Measurements from ENCODE around the gene AMDHD1. TPM values are rescaled to one million over a fixed set of nuclear protein-coding genes. Genes with fewer than 3 reads are reported as not detected.

The AMDHD1 gene
- 1 to 10 TPM; 1.8 to 2.3 TPM for total RNA-seq
- under 1 TPM in 1 of 2 donors, not detected in 1; 0.29 TPM for polyA plus RNA-seq

GRCh38 chr12:95943330-95943842 is at the start of gene AMDHD1:
AMDHD1 (plus strand) TSS chr12:95943331; CDS start chr12:95943399, 68 bp downstream.
- POLR2A ChIA-PET (ENCODE audit: partially characterized antibody): interaction anchor here (0.7 to 3.4 kb wide), 11 partner anchors 9 to 963 kb away, joined by 3 to 21 read pairs (median 6); partner anchors contain the start of genes CDK17, LTA4H, METAP2 and NEDD1
- Mint-ChIP-seq H3K27me3 (no peaks in the 10 kb centered on the region), H3K4me3 (peak within 1 kb of the TSS; percentile 92 to 97 (median 95)), H3K9me3 (no peaks in the 10 kb centered on the region), H3K27ac (peak within 1 kb of the TSS; percentile 86 to 97 (median 93)), H3K4me1 (peaks cover 5 to 12% (median 7%) of the 10 kb centered on the region in 4 donors), H3K36me3 (peaks cover 0 to 5% of the 10 kb centered on the region in 2 donors)
- no peaks in the 10 kb centered on the region for H3K9me3 ChIP-seq (ENCODE audit: control insufficient read depth in 1 of 2, low read length in 2 of 2)
- H3K4me3 ChIP-seq (ENCODE audit: low read length in 2 of 2): peak within 1 kb of the TSS; percentile 69 to 92
- peak within 1 kb of the TSS; percentile 70 for H3K27ac ChIP-seq (ENCODE audit: low read depth, low read length)
- H3K4me1 ChIP-seq (ENCODE audit: insufficient read depth, low read length): peaks cover 12% of the 10 kb centered on the region
- DNase-seq: peak; percentile 58 to 70 (median 64)
- no peaks in the 10 kb centered on the region for H3K36me3 ChIP-seq (ENCODE audit: insufficient read depth, low read length)
- CTCF ChIA-PET (ENCODE audit: partially characterized antibody): interaction anchor here (0.9 to 4.4 kb wide), 9 partner anchors 9 to 84 kb away, joined by 3 to 34 read pairs (median 5); partner anchors contain the start of gene HAL
- no peaks in the 10 kb centered on the region for H3K27me3 ChIP-seq (ENCODE audit: insufficient read depth, low read length)
- intact Hi-C loops (cut with micrococcal nuclease): loop anchor here (1.0 to 2.0 kb wide), 5 partner anchors 25 to 963 kb away; partner anchors contain the start of genes FGD6, LTA4H, NEDD1 and SNRPF

- Histone ChIP-seq H3K4me1 (ENCODE audit: insufficient read depth, low read length) (no peaks in the 10 kb centered on the region), H3K4me3 (ENCODE audit: low read length in 2 of 2) (no peak overlapping the region), H3K27me3 (ENCODE audit: insufficient read depth, low read length) (no peaks in the 10 kb centered on the region), H3K27ac (ENCODE audit: low read depth, low read length) (no peak overlapping the region), H3K9me3 (ENCODE audit: control insufficient read depth in 1 of 2, low read length in 2 of 2) (no peaks in the 10 kb centered on the region), H3K36me3 (ENCODE audit: insufficient read depth, low read length) (no peaks in the 10 kb centered on the region)
- Mint-ChIP-seq H3K27me3 (peaks cover 15 to 17% of the 10 kb centered on the region in 2 donors), H3K9me3 (peaks cover 0 to under 1% (median 0%) of the 10 kb centered on the region in 8 donors), H3K27ac (no peak overlapping the region), H3K36me3 (no peaks in the 10 kb centered on the region), H3K4me3 (no peak overlapping the region), H3K4me1 (no peaks in the 10 kb centered on the region)
- ChIA-PET POLR2A (ENCODE audit: partially characterized antibody) (no interaction called here), CTCF (ENCODE audit: partially characterized antibody) (interaction anchor here (2.3 kb wide), 1 partner anchor 20 kb away, joined by 7 read pairs; no protein-coding TSS in a partner anchor)
- no peak for DNase-seq
- intact Hi-C loops (cut with micrococcal nuclease): no loop called here
Measured at GRCh38 chr12:95896846-95897245, 46.3 kb upstream of the AMDHD1 start.

GRCh38 chr12:95898081-95898480 is 45.0 kb upstream of the AMDHD1 start:
- ChIA-PET CTCF (ENCODE audit: partially characterized antibody) (no interaction called here), POLR2A (ENCODE audit: partially characterized antibody) (no interaction called here)
- Mint-ChIP-seq H3K4me1 (no peaks in the 10 kb centered on the region), H3K27me3 (peaks cover 17 to 22% of the 10 kb centered on the region in 2 donors), H3K9me3 (peaks cover 0 to 6% (median 1%) of the 10 kb centered on the region in 8 donors), H3K4me3 (no peak overlapping the region), H3K36me3 (no peaks in the 10 kb centered on the region), H3K27ac (no peak overlapping the region)
- no peak overlapping the region for H3K27ac ChIP-seq (ENCODE audit: low read depth, low read length)
- no peak overlapping the region for H3K4me3 ChIP-seq (ENCODE audit: low read length in 2 of 2)
- H3K4me1 ChIP-seq (ENCODE audit: insufficient read depth, low read length): no peaks in the 10 kb centered on the region
- no peaks in the 10 kb centered on the region for H3K27me3 ChIP-seq (ENCODE audit: insufficient read depth, low read length)
- DNase-seq: no peak
- no peaks in the 10 kb centered on the region for H3K9me3 ChIP-seq (ENCODE audit: control insufficient read depth in 1 of 2, low read length in 2 of 2)
- no peaks in the 10 kb centered on the region for H3K36me3 ChIP-seq (ENCODE audit: insufficient read depth, low read length)
- intact Hi-C loops (cut with micrococcal nuclease): no loop called here

GRCh38 chr12:95908573-95908972 is 34.6 kb upstream of the AMDHD1 start:
- Mint-ChIP-seq H3K4me3 (no peak overlapping the region), H3K27me3 (peaks cover 15 to 17% of the 10 kb centered on the region in 2 donors), H3K9me3 (peaks cover 0 to 3% (median under 1%) of the 10 kb centered on the region in 8 donors), H3K4me1 (no peaks in the 10 kb centered on the region), H3K36me3 (no peaks in the 10 kb centered on the region), H3K27ac (no peak overlapping the region)
- Histone ChIP-seq H3K4me3 (ENCODE audit: low read length in 2 of 2) (no peak overlapping the region), H3K4me1 (ENCODE audit: insufficient read depth, low read length) (no peaks in the 10 kb centered on the region), H3K27ac (ENCODE audit: low read depth, low read length) (no peak overlapping the region), H3K9me3 (ENCODE audit: control insufficient read depth in 1 of 2, low read length in 2 of 2) (no peaks in the 10 kb centered on the region), H3K36me3 (ENCODE audit: insufficient read depth, low read length) (no peaks in the 10 kb centered on the region), H3K27me3 (ENCODE audit: insufficient read depth, low read length) (no peaks in the 10 kb centered on the region)
- intact Hi-C loops (cut with micrococcal nuclease): no loop called here
- POLR2A ChIA-PET (ENCODE audit: partially characterized antibody): no interaction called here
- no peak for DNase-seq
- CTCF ChIA-PET (ENCODE audit: partially characterized antibody): interaction anchor here (1.0 to 1.2 kb wide), 2 partner anchors 8 to 10 kb away, joined by 3 to 5 read pairs; no protein-coding TSS in a partner anchor

- no peaks in the 10 kb centered on the region for H3K27me3 ChIP-seq (ENCODE audit: insufficient read depth, low read length)
- no peaks in the 10 kb centered on the region for H3K36me3 ChIP-seq (ENCODE audit: insufficient read depth, low read length)
- Mint-ChIP-seq H3K9me3 (no peaks in the 10 kb centered on the region), H3K27ac (no peak overlapping the region), H3K27me3 (peaks cover 12 to 15% of the 10 kb centered on the region in 2 donors), H3K4me1 (no peaks in the 10 kb centered on the region), H3K36me3 (no peaks in the 10 kb centered on the region), H3K4me3 (no peak overlapping the region)
- H3K27ac ChIP-seq (ENCODE audit: low read depth, low read length): no peak overlapping the region
- intact Hi-C loops (cut with micrococcal nuclease): no loop called here
- H3K4me3 ChIP-seq (ENCODE audit: low read length in 2 of 2): no peak overlapping the region
- DNase-seq: no peak
- H3K9me3 ChIP-seq (ENCODE audit: control insufficient read depth in 1 of 2, low read length in 2 of 2): no peaks in the 10 kb centered on the region
- POLR2A ChIA-PET (ENCODE audit: partially characterized antibody): no interaction called here
- CTCF ChIA-PET (ENCODE audit: partially characterized antibody): interaction anchor here (3.6 kb wide), 1 partner anchor 89 kb away, joined by 21 read pairs; no protein-coding TSS in a partner anchor
- H3K4me1 ChIP-seq (ENCODE audit: insufficient read depth, low read length): no peaks in the 10 kb centered on the region
Measured at GRCh38 chr12:95909871-95910270, 33.3 kb upstream of the AMDHD1 start.

GRCh38 chr12:95918194-95918993 is 24.7 kb upstream of the AMDHD1 start:
- CTCF ChIA-PET (ENCODE audit: partially characterized antibody): interaction anchor here (0.7 to 6.1 kb wide), 17 partner anchors 10 to 598 kb away, joined by 3 to 196 read pairs (median 4); partner anchors contain the start of genes AMDHD1, CCDC38 and HAL
- Mint-ChIP-seq H3K4me3 (no peak overlapping the region), H3K4me1 (no peaks in the 10 kb centered on the region), H3K27me3 (no peaks in the 10 kb centered on the region), H3K27ac (no peak overlapping the region), H3K9me3 (peaks cover 0 to 6% (median 0%) of the 10 kb centered on the region in 8 donors), H3K36me3 (no peaks in the 10 kb centered on the region)
- H3K27ac ChIP-seq (ENCODE audit: low read depth, low read length): no peak overlapping the region
- no peaks in the 10 kb centered on the region for H3K36me3 ChIP-seq (ENCODE audit: insufficient read depth, low read length)
- intact Hi-C loops (cut with micrococcal nuclease): loop anchor here (1.0 to 2.0 kb wide), 2 partner anchors 25 to 598 kb away; partner anchors contain the start of gene AMDHD1
- H3K9me3 ChIP-seq (ENCODE audit: control insufficient read depth in 1 of 2, low read length in 2 of 2): no peaks in the 10 kb centered on the region
- H3K27me3 ChIP-seq (ENCODE audit: insufficient read depth, low read length): no peaks in the 10 kb centered on the region
- DNase-seq: peak; percentile 44 to 61 (median 57)
- H3K4me1 ChIP-seq (ENCODE audit: insufficient read depth, low read length): no peaks in the 10 kb centered on the region
- POLR2A ChIA-PET (ENCODE audit: partially characterized antibody): interaction anchor here (1.3 to 1.4 kb wide), 2 partner anchors 24 to 80 kb away, joined by 6 to 7 read pairs; partner anchors contain the start of genes AMDHD1 and CCDC38
- H3K4me3 ChIP-seq (ENCODE audit: low read length in 2 of 2): no peak overlapping the region

GRCh38 chr12:95919110-95919509 is 24.0 kb upstream of the AMDHD1 start:
- H3K9me3 ChIP-seq (ENCODE audit: control insufficient read depth in 1 of 2, low read length in 2 of 2): no peaks in the 10 kb centered on the region
- intact Hi-C loops (cut with micrococcal nuclease): loop anchor here (2.0 kb wide), 1 partner anchor 598 kb away; no protein-coding TSS in a partner anchor
- CTCF ChIA-PET (ENCODE audit: partially characterized antibody): interaction anchor here (0.7 to 6.1 kb wide), 10 partner anchors 11 to 597 kb away, joined by 3 to 196 read pairs (median 5); partner anchors contain the start of genes AMDHD1, CCDC38 and HAL

More at GRCh38 chr12:95919110-95919509, 24.0 kb upstream of the AMDHD1 start:
- Mint-ChIP-seq H3K9me3 (peaks cover 0 to 6% (median 0%) of the 10 kb centered on the region in 8 donors), H3K4me3 (no peak overlapping the region), H3K36me3 (no peaks in the 10 kb centered on the region), H3K27me3 (no peaks in the 10 kb centered on the region), H3K27ac (no peak overlapping the region), H3K4me1 (no peaks in the 10 kb centered on the region)
- H3K27ac ChIP-seq (ENCODE audit: low read depth, low read length): no peak overlapping the region
- DNase-seq: no peak
- POLR2A ChIA-PET (ENCODE audit: partially characterized antibody): interaction anchor here (1.3 to 1.4 kb wide), 2 partner anchors 24 to 79 kb away, joined by 6 to 7 read pairs; partner anchors contain the start of genes AMDHD1 and CCDC38
- no peaks in the 10 kb centered on the region for H3K4me1 ChIP-seq (ENCODE audit: insufficient read depth, low read length)
- H3K36me3 ChIP-seq (ENCODE audit: insufficient read depth, low read length): no peaks in the 10 kb centered on the region
- no peaks in the 10 kb centered on the region for H3K27me3 ChIP-seq (ENCODE audit: insufficient read depth, low read length)
- H3K4me3 ChIP-seq (ENCODE audit: low read length in 2 of 2): no peak overlapping the region
